ENCODE results near the gene TAF4B.

DNA sequence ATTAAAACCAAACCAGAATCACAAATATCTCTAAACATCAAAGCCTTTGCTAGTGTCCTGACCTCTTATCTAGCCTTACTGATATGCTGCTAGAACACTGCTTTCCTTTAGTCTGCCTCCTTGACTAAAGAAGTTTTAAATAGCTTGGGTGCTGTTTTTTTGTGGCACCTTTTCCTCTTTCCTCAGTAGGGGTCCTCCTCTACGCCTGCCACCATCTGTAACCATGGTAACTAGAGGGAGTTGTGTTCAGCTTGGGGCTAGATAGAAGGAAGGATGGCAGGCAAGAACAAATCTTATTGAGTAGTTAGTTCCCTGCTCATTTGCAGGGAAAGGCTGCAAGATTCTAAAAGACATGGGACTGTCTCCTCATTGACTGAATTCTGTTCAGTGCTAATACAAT is 86.0 kb downstream of the TAF4B start:
- no peak for TF ChIP-seq SMC3 (conservative IDR thresholded peaks at IDR 0.05; ENCODE audit: poor library complexity)
- TF ChIP-seq, protein P1, sequence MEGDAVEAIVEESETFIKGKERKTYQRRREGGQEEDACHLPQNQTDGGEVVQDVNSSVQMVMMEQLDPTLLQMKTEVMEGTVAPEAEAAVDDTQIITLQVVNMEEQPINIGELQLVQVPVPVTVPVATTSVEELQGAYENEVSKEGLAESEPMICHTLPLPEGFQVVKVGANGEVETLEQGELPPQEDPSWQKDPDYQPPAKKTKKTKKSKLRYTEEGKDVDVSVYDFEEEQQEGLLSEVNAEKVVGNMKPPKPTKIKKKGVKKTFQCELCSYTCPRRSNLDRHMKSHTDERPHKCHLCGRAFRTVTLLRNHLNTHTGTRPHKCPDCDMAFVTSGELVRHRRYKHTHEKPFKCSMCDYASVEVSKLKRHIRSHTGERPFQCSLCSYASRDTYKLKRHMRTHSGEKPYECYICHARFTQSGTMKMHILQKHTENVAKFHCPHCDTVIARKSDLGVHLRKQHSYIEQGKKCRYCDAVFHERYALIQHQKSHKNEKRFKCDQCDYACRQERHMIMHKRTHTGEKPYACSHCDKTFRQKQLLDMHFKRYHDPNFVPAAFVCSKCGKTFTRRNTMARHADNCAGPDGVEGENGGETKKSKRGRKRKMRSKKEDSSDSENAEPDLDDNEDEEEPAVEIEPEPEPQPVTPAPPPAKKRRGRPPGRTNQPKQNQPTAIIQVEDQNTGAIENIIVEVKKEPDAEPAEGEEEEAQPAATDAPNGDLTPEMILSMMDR (IDR thresholded peaks at IDR 0.05; ENCODE audit: poor library complexity, severe bottlenecking), result no peak
- TF ChIP-seq POLR2AphosphoS5 (IDR thresholded peaks at IDR 0.05), result no peak
